Measurements from ENCODE around the gene HSD17B12. TPM values are rescaled to one million over a fixed set of nuclear protein-coding genes. Genes with fewer than 3 reads are reported as not detected.

HSD17B12 gene
- total RNA-seq, 3 donors from 2014 or later = 36.1 to 48.9 (median 47.2) TPM

GRCh38 chr11:43845816-43846215 lies 165.3 kb downstream of the HSD17B12 start:
- no peak for TF ChIP-seq CTCF (IDR thresholded peaks at IDR 0.05)
- TF ChIP-seq POLR2AphosphoS5 (IDR thresholded peaks at IDR 0.05) = no peak
- intact Hi-C loops (cut with DNase I; ENCODE audit: low total_unique reads) = no loop called here
- Histone ChIP-seq H3K27me3 (no peaks in the 10 kb centered on the region), H3K36me3 (no peaks in the 10 kb centered on the region), H3K27ac (no peak overlapping the region), H3K4me3 (no peak overlapping the region), H3K4me1 (no peaks in the 10 kb centered on the region), H3K9me3 (no peaks in the 10 kb centered on the region)
- no peak for DNase-seq (ENCODE audit: low spot score in 2 of 2)

GRCh38 chr11:43852057-43852636 lies 171.6 kb downstream of the HSD17B12 start:
- no peak overlapping the region for H3K27ac ChIP-seq
- no peak for DNase-seq (ENCODE audit: low spot score in 2 of 2)
- H3K4me3 ChIP-seq = no peak overlapping the region
- TF ChIP-seq CTCF (IDR thresholded peaks at IDR 0.05) (peak in 2 of 3 donors; percentile 44 to 53), POLR2AphosphoS5 (IDR thresholded peaks at IDR 0.05) (no peak), POLR2A (IDR thresholded peaks at IDR 0.05) (no peak)
- no peaks in the 10 kb centered on the region for H3K9me3 ChIP-seq
- intact Hi-C loops (cut with DNase I; ENCODE audit: low total_unique reads) = loop anchor here (5.0 kb wide), 1 partner anchor 140 kb away; no protein-coding TSS in a partner anchor
- no peaks in the 10 kb centered on the region for H3K36me3 ChIP-seq
- no peaks in the 10 kb centered on the region for H3K27me3 ChIP-seq
- no peaks in the 10 kb centered on the region for H3K4me1 ChIP-seq

GRCh38 chr11:43853781-43854180 lies 173.2 kb downstream of the HSD17B12 start:
- Histone ChIP-seq H3K36me3 (no peaks in the 10 kb centered on the region), H3K27ac (no peak overlapping the region), H3K27me3 (no peaks in the 10 kb centered on the region), H3K9me3 (no peaks in the 10 kb centered on the region), H3K4me3 (no peak overlapping the region), H3K4me1 (no peaks in the 10 kb centered on the region)
- TF ChIP-seq CTCF (IDR thresholded peaks at IDR 0.05) = no peak
- no peak for TF ChIP-seq POLR2A (IDR thresholded peaks at IDR 0.05)
- TF ChIP-seq POLR2AphosphoS5 (IDR thresholded peaks at IDR 0.05) = no peak
- DNase-seq (ENCODE audit: low spot score in 2 of 2) = no peak
- intact Hi-C loops (cut with DNase I; ENCODE audit: low total_unique reads) = loop anchor here (5.0 kb wide), 1 partner anchor 139 kb away; no protein-coding TSS in a partner anchor

GRCh38 chr11:43856993-43857392 lies 176.5 kb downstream of the HSD17B12 start:
- Histone ChIP-seq H3K27me3 (no peaks in the 10 kb centered on the region), H3K4me1 (no peaks in the 10 kb centered on the region), H3K27ac (no peak overlapping the region), H3K9me3 (peaks cover 0 to 10% of the 10 kb centered on the region in 2 donors), H3K36me3 (no peaks in the 10 kb centered on the region), H3K4me3 (no peak overlapping the region)
- TF ChIP-seq POLR2AphosphoS5 (IDR thresholded peaks at IDR 0.05) (no peak), CTCF (IDR thresholded peaks at IDR 0.05) (no peak), POLR2A (IDR thresholded peaks at IDR 0.05) (no peak)
- intact Hi-C loops (cut with DNase I; ENCODE audit: low total_unique reads) = no loop called here
- DNase-seq (ENCODE audit: low spot score in 2 of 2) = no peak

GRCh38 chr11:43861141-43861540 lies 180.6 kb downstream of the HSD17B12 start:
- H3K36me3 ChIP-seq = no peaks in the 10 kb centered on the region
- DNase-seq (ENCODE audit: low spot score in 2 of 2) = no peak
- intact Hi-C loops (cut with DNase I; ENCODE audit: low total_unique reads) = no loop called here
- H3K27ac ChIP-seq = no peak overlapping the region
- no peak overlapping the region for H3K4me3 ChIP-seq
- H3K9me3 ChIP-seq = peaks cover 0 to 10% of the 10 kb centered on the region in 2 donors
- H3K4me1 ChIP-seq = no peaks in the 10 kb centered on the region
- no peaks in the 10 kb centered on the region for H3K27me3 ChIP-seq
- TF ChIP-seq CTCF (IDR thresholded peaks at IDR 0.05) (no peak), POLR2AphosphoS5 (IDR thresholded peaks at IDR 0.05) (no peak), POLR2A (IDR thresholded peaks at IDR 0.05) (no peak)

Data from breast epithelium (tissue), 4 donors.